GM19035 (cell line): ENCODE data around the gene COL27A1.
"Not testable (repeated sequence)": the region's sequence is repeated elsewhere in the genome, so short reads cannot be mapped to it uniquely, and the experiment has no call there.

ENCODE experiments used
- ATAC-seq: cut with Tn5 transposase; IDR thresholded peaks from one replicate; pipeline ENCODE4 v1.9.1; 2021; ENCODE audit not compliant: unreplicated experiment

The COL27A1 gene

DNA sequence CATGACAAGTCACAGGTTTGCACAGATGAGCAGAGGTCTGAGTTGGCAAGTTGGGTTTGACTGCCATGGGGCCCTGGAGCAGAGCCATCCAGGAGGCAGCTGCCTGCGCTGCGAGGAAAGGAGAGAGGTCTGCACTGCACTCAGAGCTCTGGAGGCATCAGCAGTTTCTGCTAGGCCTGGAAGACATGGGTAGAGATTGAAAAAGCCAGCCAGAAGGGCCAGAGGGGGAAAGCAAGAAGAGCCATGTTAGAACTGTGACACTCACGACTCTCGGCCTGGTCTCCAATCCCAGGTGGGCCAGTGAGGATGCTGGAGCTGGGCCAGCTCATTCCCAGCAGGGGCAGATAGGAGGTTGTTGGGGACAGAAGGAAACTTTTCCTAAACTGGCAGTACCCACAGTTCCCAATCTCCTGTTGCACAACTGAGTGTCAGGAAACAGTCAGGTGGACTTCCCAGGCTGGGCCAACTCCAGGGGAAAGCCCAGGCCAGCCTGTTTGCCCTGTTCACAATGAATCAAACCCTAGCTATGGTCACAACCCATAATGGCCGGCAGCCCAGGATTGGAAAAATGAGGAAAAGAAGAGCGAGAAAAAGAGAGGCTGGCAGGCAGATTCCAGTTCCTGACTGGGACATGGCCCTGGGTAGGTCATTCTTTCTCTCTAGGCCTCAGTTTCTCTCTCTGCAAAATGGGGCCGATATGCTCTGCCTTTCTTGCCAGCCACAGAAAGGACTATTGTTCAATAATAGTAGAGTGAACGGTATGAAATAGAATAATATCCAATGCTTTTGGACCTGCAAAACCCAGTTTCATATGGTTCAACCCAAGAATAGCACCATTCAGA lies 159.8 kb downstream of the COL27A1 start:
- ATAC-seq, result no peak

DNA sequence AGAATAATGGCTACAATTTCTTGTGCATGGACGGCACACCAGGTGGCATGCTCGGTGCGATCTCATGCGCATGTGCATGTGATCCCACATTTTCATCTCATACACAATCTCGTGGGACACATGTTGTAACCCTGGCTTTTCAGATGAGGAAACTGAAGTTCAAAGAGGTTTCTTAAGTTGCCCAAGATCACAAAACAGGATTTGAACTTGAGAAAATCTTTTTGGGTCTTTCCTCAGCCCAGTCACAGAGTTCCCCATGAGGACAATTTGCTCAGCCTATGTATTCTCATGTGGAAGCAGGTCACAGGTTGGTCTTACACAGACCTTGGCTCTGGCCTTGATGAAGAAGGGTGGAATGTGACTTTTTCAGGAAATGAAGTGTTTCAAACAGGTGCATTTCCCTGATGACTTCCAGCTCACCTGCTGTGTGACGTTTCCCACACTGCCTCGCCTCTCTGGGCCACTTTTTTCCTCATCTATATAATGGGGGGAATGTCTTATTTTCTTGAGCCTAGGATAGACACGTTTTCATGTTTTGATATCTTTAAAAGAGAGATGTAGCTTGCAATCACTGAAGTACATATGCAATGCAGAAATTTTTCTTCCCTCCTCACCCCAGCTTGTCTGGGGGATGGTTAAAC lies 160.5 kb downstream of the COL27A1 start:
- no peak for ATAC-seq

DNA sequence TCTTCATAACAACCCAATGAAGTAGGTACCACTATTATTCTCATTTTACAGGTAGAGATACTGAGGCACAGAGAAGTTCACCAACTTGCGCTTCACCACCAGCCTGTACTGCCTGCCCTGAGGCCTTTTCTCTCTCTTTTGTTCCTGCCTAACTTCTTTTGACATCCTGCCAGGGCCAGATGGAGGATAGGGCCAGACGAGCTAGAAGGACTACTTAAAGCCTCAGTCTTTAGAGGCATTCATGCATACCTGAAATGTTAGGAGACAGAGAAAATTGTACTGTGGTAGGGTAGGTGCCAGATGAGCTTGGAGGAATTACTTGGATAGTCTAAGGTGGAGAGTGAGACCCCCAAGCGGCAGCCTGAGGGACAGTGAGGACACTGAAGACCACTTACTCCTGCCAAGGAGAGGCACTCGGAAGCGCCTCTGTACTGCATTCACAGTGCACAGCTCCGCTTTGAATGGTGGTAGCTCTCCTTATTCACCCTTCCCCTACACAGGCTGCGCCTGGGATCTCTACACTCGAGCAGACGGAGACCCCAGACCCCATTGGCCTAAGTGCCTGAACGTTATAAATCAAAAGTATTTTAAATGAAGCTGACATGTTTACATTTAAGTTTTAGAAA lies 161.4 kb downstream of the COL27A1 start:
- no peak for ATAC-seq

DNA sequence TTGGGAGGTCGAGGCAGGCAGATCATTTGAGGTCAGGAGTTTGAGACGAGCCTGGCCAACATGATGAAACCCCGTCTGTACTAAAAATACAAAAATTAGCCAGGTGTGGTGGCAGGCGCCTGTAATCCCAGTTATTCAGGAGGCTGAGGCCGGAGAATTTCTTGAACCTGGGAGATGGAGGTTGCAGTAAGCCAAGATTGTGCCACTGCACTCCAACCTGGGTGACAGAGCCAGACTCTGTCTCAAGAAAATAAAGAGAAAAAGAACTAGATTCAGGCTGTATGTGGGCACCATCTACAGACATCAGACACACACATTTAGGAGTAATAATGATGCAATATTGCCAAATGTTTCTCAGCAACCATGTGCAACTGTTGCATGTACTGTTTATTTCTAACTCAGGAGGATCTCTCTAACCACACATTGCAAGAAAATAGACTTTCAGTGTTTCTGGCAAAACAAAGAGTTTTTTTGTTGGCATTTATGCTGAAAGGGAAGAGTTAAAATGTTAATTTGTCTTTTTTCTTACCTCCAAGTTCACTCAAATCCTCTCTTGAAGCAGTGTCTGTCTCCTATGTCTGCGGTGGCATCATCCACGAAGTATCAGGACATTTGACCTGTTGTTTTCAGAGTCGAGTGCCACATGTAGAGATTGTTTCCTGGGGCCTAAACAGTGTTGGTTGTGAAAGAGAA lies 162.5 kb downstream of the COL27A1 start:
- no peak for ATAC-seq

DNA sequence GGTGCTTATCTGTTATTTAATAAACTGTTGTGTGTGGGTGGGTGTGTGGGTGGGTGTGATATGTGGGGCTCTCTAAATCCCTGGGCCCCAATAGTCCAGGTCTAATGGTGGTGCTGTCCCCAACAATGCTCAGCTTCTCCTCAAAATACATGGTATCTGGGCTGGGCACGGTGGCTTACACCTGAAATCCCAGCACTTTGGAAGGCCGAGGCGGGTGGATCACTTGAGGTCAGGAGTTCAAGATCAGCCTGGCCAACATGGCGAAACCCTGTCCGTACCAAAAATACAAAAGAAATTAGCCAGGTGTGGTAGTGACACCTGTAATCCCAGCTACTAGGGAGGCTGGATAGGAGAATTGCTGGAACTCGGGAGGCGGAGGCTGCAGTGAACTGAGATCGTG lies 163.1 kb downstream of the COL27A1 start:
- ATAC-seq, result no peak

DNA sequence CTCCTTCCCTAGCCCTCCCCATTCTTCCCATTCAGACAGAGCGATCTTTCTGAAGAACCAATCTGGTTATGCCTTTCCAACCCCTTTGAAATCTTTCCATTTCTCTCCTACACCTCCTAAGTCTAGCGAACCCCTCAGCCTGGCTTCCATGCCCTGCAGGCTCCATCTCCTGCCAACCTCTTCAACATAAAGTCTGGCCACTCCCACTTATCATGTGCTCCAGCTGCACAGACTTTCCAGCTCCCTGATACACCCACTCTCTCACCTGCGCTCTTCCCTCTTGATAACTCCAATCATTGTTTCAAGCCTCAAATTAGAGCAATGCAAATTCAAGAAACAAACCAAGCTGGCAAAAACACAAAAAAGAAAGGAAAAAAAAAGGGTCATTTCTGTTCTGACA lies 163.8 kb downstream of the COL27A1 start:
- ATAC-seq, result no peak

DNA sequence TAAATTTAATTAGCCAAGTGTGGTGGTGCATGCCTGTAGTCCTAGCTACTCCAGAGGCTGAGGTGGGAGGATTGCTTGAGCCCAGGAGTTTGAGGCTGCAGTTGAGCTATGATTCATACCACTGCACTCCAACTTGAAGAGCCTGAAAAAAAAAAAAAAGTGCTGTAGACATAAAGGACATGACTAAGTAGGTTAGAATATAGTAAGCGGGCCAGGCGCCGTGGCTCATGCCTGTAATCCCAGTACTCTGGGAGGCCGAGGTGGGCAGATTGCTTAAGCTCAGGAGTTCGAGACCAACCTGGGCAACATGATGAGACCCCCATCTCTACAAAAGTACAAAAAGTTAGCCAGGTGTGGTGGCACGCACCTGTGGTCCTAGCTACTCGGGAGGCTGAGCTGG lies 165.4 kb downstream of the COL27A1 start:
- ATAC-seq, result not testable (repeated sequence)

DNA sequence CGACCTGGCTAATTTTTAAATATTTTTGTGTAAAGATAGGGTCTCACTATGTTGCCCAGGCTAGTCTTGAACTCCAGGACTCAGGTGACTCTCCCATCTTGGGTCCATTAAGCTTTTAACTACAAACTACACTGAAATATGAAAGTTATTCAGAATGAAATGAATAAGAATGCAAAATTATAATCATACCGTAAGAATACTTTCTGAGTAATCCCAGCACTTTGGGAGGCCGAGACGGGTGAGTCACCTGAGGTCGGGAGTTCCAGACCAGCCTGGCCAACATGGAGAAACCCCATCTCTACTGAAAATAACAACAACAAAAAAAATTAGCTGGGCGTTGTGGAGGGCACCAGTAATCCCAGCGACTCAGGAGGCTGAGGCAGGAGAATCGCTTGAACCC lies 166.4 kb downstream of the COL27A1 start:
- no peak for ATAC-seq

DNA sequence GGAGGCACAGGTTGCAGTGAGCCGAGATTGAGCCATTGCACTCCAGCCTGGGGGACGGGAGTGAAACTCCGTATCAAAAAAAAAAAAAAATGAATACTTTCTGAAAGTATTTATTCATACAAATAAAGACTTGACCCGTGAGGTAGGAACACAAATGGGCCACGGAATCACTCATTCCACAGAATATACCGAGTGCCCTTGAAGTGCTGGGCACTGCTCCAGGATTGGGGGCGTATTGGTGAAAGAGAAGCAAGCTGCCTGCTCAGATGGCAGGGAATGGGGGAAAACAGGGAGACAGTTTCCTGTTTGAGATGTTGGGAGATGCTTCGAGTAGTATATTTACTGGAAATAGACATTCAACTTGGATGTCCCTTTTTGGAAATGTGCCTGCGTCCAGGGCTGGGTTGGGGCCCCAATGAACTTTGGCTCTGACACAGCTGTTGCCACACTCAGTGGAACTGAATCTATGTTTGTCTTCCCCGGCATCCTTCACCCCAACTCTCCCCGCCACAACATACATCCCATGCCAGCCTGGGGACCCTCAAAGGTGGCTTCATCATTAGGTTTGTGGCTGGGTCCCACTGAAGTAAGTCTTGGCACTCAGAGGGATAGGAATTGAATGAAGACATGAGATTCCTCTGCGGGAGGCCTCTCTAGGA lies 167.0 kb downstream of the COL27A1 start:
- ATAC-seq, result not testable (repeated sequence)

DNA sequence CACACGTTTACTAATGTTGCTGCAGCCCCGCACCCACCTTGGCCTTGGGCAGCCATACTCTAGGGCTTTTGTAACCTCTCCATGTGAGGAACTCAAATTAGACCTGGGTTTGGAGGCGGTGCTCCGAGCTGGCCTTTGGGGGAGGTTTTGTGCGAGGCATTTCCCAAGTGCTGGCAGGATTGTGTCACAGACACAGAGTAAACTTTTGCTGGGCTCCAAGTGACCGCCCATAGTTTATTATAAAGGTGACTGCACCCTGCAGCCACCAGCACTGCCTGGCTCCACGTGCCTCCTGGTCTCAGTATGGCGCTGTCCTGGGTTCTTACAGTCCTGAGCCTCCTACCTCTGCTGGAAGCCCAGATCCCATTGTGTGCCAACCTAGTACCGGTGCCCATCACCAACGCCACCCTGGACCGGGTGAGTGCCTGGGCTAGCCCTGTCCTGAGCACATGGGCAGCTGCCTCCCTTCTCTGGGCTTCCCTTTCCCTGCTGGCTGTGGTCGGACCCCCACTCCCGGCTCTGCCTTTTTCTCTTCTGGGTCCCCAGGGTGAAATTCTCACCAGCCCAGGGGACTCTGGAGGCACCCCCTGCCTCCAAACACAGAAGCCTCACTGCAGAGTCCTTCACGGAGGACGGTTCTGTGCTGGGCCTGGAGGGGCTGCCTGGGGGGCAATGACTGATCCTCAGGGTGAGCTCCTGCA lies 167.6 kb downstream of the COL27A1 start, which contains the start of gene ORM1:
Gene ORM1, plus strand, starts transcription at position 268 of the 701 bp plus-strand sequence. Its CDS starts 36 bp downstream, at position 304.
- ATAC-seq, result not testable (repeated sequence)

DNA sequence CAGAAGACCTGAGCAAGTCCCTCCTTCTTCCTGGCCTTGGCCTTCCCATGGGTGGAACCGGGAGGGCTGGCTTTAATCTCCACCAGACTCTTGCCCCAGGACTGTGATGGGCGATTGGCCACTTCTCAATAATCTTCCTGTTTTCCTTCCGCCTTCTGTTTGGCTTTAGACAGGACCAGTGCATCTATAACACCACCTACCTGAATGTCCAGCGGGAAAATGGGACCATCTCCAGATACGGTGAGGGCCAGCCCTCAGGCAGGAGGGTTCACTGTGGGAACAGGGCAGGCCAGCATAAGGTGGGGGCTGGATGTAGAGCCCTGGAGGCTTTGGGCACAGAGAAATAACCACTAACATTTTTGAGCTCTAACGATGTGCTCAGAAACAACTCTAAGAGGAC lies 168.5 kb downstream of the COL27A1 start:
- not testable (repeated sequence) for ATAC-seq

DNA sequence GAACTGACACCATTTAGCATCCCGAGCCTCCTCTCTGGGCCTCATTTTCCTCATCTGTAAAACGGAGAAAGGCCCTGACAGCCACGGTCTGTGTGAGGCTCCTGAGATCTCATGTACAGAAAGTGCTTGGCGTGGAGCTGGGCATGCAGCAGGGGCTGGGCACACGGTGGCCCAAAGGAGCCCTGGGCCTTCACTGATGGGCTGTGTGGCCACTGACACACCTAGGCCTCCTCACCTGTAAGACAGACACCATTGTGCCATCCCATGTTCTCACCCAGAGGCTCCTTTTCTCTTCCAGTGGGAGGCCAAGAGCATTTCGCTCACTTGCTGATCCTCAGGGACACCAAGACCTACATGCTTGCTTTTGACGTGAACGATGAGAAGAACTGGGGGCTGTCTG lies 169.2 kb downstream of the COL27A1 start:
- ATAC-seq, result no peak

DNA sequence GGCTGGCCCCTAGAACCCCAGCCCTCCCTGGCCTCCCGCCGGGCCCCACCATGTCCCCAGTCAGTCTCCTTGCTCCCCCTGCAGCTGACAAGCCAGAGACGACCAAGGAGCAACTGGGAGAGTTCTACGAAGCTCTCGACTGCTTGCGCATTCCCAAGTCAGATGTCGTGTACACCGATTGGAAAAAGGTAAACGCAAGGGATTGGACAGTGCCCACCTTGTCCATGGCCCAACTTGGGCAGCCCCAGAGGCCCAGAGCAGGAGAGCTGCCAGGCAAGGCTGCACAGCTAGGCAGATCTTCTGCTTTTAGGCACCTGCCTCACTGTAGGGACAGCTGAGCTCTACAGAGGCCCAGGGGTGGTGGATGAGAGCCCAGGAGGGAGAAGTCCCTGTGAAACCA lies 169.6 kb downstream of the COL27A1 start:
- ATAC-seq, result not testable (repeated sequence)

DNA sequence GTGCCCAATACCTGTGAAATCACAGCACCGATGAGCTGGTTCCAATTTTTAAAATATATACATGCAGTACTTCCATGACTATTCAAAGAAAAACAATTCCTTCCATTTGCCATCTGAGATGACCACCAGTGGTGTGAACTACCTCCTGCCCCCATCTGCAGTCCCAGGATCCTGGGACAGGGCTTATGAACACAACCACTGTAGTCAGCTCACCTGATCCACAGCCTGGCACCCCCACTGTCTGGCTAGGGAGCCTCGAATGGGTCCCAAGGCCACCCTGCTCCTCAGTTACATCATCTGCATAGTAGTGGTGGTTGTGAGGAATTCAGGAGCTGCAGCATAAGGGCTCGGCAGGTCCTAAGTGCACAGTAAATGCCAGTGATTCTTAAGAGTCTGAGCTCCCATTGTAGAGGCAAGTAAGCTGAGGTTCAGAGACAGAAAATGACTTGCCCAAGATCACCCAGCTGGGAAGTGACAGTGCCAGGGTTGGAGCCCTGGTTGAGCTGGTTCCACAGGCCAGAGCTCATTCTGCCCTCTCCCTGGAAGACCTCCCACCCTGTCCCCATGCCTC lies 170.4 kb downstream of the COL27A1 start:
- not testable (repeated sequence) for ATAC-seq

DNA sequence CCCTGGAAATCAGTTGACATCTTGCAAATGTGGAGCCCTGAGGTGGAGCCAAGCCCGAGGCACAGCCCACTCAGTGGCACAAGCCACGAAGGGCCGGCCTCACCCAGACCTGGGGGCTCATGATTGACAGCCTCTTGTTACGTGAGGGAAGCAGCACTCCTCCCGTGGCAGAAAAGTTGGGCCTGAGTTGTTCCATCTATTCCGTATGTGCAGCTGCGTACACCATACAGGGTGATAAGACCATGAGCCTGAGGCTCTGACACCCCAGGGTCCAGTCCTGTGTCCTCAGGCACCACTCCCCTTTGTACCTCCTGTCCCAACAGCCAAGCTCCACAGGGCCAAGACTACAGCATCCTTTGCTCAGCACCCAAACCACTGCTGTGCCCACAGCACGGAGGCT lies 172.4 kb downstream of the COL27A1 start:
- ATAC-seq, result no peak

DNA sequence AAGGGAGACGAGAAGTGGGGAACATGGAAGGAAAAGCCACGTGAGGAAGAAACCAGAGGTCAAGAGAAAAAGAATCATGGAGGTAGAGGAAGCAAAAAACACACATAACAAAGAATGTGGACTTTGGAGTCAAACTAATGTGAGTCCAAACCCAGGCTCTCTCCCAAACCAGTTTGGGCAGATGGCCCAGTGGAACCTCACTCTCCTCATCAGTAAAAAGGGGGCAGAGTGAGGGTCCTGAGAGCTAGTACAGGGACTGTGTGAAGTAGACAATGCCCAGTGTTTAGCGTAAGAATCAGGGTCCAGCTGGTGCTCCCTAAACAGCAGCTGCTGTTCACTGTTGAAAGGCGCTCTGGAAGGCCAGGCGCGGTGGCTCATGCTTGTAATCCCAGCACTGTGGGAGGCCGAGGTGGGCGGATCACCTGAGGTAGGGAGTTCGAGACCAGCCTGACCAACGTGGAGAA lies 173.1 kb downstream of the COL27A1 start:
- not testable (repeated sequence) for ATAC-seq

DNA sequence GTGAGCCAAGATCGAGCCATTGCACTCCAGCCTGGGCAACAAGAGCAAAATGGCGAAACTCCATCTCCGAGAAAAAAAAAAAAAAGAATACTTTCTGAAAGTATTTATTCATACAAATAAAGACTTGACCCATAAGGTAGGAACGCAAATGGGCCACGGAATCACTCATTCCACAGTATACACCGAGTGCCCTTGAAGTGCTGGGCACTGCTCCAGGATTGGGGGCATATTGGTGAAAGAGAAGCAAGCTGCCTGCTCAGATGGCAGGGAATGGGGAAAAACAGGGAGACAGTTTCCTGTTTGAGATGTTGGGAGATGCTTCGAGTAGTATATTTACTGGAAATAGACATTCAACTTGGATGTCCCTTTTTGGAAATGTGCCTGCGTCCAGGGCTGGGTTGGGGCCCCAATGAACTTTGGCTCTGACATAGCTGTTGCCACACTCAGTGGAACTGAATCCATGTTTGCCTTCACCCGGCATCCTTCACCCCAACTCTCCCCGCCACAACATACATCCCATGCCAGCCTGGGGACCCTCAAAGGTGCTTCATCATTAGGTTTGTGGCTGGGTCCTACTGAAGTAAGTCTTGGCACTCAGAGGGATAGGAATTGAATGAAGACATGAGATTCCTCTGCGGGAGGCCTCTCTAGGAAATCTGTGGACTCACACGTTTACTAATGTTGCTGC lies 173.7 kb downstream of the COL27A1 start:
- not testable (repeated sequence) for ATAC-seq

DNA sequence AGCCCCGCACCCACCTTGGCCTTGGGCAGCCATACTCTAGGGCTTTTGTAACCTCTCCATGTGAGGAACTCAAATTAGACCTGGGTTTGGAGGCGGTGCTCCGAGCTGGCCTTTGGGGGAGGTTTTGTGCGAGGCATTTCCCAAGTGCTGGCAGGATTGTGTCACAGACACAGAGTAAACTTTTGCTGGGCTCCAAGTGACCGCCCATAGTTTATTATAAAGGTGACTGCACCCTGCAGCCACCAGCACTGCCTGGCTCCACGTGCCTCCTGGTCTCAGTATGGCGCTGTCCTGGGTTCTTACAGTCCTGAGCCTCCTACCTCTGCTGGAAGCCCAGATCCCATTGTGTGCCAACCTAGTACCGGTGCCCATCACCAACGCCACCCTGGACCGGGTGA lies 174.3 kb downstream of the COL27A1 start, which contains the start of gene ORM2:
Gene ORM2, plus strand, starts transcription at position 245 of the 398 bp plus-strand sequence. Its CDS starts 36 bp downstream, at position 281.
- not testable (repeated sequence) for ATAC-seq

DNA sequence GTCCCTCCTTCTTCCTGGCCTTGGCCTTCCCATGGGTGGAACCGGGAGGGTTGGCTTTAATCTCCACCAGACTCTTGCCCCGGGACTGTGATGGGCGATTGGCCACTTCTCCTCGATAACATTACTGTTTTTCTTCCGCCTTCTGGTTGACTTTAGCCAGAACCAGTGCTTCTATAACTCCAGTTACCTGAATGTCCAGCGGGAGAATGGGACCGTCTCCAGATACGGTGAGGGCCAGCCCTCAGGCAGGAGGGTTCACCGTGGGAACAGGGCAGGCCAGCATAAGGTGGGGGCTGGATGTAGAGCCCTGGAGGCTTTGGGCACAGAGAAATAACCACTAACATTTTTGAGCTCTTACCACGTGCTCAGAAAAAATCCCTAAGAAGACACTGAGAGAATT lies 175.3 kb downstream of the COL27A1 start:
- no peak for ATAC-seq
